GM12874 (cell line): ENCODE data around the gene FHL3.

Source experiments
- TF ChIP-seq, protein P1 (sequence below): IDR thresholded peaks from 2 replicates; pipeline ENCODE4 v1.5.1; 2011; ENCODE audit warnings: low read depth, mild to moderate bottlenecking, control low read depth, low read length, moderate library complexity; ENCODE audit not compliant: insufficient read depth

FHL3 gene

DNA sequence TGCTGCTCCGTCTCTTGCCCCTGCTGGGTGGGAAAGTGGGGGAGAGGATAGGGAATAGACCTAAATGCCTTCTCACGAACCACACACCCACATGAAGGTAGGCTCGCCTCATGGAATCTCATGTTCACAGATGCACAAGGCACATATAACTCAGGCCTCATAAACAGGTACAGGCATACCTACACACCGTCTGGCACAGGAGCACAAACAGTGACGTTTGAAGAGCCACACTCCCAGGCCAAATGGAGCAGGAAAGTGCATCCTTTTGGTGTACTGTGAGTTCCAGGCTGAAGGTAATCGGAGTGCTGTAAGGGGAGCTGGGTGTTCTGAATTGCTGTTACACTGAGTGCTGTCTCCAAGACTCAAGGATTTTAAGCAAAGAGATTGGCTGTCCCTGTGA is 20.4 kb upstream of the FHL3 start:
- TF ChIP-seq, protein P1, sequence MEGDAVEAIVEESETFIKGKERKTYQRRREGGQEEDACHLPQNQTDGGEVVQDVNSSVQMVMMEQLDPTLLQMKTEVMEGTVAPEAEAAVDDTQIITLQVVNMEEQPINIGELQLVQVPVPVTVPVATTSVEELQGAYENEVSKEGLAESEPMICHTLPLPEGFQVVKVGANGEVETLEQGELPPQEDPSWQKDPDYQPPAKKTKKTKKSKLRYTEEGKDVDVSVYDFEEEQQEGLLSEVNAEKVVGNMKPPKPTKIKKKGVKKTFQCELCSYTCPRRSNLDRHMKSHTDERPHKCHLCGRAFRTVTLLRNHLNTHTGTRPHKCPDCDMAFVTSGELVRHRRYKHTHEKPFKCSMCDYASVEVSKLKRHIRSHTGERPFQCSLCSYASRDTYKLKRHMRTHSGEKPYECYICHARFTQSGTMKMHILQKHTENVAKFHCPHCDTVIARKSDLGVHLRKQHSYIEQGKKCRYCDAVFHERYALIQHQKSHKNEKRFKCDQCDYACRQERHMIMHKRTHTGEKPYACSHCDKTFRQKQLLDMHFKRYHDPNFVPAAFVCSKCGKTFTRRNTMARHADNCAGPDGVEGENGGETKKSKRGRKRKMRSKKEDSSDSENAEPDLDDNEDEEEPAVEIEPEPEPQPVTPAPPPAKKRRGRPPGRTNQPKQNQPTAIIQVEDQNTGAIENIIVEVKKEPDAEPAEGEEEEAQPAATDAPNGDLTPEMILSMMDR, result no peak

- TF ChIP-seq, protein P1, result no peak
Measured at GRCh38 chr1:38025233-38025632, 19.9 kb upstream of the FHL3 start.

GRCh38 chr1:38022810-38023209 is 17.5 kb upstream of the FHL3 start:
- TF ChIP-seq, protein P1, result no peak

GRCh38 chr1:38021969-38022368 is 16.7 kb upstream of the FHL3 start:
- TF ChIP-seq, protein P1, result no peak

GRCh38 chr1:38020396-38020795 is 15.1 kb upstream of the FHL3 start:
- TF ChIP-seq, protein P1, result no peak

DNA sequence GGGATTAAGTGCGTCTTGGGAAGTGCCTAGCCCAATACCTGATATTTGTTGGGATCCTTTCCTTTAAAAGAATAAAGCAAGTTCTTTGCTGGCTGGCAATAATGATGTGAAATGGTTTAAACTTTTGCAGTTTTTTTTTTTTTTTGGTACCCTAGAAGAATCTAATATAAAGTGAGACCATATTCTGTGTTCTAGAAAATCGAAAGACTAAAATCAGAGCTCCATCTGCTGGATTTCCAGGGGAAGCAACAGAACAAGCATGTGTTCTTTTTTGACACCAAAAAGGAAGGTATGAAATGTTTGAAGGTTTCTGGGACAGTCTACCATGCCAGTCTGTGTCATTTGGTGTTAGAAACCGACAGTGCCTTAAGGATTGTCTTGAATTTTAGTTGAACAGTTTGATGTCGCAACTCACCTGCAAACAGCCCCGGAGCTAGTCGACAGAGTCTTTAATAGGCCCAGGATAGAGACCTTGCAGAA is 13.6 kb upstream of the FHL3 start:
- TF ChIP-seq, protein P1, result peak; percentile 28; the same call in 1 of the 2 replicates

- TF ChIP-seq, protein P1, result no peak
Measured at GRCh38 chr1:38015978-38016725, 10.8 kb upstream of the FHL3 start.
